GM19025 (cell line): ENCODE results near the gene CEP112.

Experiments
- ATAC-seq: cut with Tn5 transposase; IDR thresholded peaks from one replicate; pipeline ENCODE4 v1.9.1; 2021; ENCODE audit warnings: mild to moderate bottlenecking, low read depth, moderate library complexity; ENCODE audit not compliant: unreplicated experiment

The CEP112 gene

GRCh38 chr17:66211047-66211810, 19.3 kb upstream of the CEP112 start:
- ATAC-seq = no peak

- no peak for ATAC-seq
Measured at GRCh38 chr17:66210208-66210574, 18.3 kb upstream of the CEP112 start.

DNA sequence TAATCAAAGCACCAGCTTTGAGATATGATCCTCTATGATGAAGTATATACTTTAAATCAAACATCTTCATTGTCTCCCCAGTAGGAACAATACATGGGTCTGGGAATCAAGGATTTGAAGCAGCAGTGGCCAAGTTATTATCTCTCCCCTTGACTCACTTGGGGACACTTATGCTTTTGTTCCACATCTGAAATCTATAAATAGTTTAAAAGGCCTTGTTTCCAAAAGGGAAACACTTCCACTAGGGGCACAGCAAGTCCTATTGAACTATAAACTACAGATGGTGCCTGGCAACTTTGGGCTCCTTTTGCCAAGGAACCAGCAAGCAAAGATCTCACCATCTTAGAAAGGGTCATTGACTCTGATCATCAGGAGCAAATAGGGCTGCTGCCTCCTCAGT, 16.0 kb upstream of the CEP112 start:
- no peak for ATAC-seq

DNA sequence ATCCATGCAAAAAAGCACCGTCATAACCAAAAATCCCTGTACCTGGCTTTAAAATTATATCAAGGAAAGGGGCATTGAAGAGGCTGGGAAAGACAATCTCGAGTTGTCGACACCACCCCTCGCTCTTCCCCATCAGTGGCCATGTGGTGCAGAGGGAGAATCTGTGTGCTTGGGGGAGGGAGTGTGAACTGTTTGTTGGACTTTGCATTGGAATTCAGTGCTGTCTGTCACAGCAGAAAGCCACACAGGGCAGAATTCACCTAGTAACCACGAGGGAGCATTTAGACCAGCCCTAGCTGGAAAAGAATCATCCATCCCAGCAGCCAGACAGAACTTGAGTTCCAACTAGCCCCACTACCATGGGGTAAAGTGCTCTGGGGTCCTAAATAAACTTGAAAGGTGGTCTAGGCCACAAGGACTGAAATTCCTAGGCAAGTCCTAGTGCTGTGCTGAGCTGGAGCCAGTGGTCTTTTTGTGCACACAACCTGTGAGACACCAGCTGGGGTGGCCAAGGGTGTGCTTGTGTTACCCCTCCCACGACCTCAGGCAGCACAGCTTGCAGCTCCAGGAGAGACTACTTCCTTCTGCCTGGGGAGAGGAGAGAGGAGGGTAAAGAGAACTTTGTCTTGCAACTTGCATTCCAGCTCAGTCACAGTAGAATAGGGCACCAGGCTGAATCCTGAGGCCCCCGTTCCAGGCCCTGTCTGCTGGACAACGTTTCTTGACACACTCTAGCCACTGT, 11.5 kb upstream of the CEP112 start:
- no peak for ATAC-seq

DNA sequence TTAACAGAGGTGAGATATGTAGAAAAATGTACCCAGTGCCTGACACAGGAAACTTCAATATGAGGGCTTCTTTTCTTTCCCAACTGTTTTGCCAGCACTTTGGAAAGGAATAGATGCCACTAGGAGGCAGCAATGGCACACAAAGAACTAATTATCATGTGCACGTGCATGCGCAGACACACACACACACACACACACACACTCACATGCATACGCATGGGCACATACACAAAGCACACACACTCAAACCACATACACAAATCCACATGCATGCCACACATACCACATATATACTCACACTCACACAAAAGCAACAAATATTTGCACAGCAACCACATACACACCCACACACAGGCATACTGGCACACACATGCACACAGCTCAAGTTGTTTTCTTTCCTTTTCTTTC, 8.8 kb upstream of the CEP112 start:
- ATAC-seq = no peak

- no peak for ATAC-seq
Measured at GRCh38 chr17:66198242-66198641, 6.3 kb upstream of the CEP112 start.

DNA sequence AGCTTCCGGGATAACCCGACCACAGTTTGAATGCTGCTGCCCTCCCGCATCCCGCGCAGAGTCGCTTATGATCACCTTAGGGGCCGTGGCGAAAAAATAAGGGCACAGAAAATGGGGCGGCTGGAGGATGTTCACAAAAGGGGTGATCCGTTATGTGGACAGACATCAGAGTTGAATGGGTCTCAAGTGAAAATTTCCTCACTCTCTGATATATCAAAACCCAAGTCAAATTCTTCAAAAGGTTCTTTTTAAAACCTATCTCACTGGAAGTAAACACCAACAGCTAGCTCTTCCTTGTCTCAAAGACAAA, 400 bp upstream of the CEP112 start:
- no peak for ATAC-seq

DNA sequence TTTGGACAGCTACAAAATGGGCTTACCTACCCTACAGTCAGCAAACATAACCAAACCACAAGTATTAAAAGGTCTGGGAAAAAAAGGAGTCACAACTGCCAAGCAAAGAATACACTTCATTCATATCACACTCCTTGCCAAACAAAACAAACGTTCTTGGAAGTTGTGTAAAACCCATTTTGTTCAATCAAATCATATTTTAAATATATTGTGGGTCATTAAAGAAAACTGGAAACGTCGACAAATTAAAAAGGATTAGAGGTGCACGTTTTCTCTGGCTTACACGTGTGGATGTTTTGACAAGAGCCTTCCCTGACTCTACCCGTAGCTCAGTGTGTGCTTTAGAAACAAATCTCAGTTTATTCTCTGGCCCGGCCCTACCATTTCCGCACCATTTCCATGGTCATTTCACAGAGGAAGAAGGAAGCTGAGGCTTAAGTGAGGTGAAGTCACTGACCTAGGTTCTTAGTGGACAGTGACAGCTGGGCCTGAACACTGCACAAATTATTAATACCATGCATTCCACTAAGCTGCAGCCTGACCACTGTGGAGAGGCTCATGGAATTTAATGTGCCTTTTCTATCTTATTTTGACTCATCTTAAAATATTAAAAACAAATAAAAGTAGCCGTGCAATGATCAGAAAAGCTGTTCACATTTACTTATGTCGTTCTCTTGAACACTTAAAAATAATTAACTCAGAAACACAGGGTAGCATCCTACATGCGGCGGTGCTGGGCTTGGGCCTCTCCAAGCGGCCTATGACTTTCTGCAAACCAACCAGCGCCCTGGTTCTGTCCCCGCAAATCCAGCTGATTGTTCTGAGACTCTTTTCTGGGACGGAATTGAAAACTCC, 968 bp downstream of the CEP112 start:
- ATAC-seq = no peak

DNA sequence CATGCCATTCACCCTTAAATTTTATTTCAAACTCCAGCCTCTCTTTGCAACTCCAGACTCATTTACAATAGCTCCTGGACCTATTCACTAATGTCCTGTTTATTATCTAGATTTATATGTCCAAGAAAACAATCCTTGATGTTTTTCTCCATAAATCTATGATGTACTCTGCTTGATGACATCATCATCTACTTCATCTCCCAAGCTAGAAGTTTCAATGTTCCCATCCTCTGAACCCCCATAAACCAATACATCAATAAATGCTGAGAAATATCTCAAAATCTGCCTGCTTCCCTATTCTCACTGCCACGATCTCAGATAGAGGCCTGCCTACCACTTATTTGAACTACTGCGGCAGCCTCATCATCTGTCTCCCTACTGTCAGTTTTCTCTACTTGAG, 4.2 kb downstream of the CEP112 start:
- ATAC-seq = no peak

DNA sequence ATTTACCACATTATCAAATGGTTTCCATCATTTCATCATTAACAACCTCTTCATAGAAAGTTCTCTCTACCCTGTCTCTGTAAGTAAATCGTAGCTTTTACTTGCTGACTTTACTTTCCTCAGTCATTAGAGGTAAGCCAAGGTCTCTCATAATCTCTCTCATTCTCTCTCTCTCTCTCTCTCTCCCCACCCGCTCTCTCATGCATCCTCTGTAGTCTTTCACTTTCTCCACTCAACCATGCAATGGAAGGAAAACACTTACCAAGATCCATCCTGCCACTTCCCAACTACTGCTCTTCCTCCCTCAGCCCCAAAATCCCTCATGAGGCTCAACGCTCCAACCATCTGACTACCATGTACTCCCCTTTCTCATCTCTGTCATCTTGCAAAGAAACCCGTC, 6.1 kb downstream of the CEP112 start:
- ATAC-seq = no peak

DNA sequence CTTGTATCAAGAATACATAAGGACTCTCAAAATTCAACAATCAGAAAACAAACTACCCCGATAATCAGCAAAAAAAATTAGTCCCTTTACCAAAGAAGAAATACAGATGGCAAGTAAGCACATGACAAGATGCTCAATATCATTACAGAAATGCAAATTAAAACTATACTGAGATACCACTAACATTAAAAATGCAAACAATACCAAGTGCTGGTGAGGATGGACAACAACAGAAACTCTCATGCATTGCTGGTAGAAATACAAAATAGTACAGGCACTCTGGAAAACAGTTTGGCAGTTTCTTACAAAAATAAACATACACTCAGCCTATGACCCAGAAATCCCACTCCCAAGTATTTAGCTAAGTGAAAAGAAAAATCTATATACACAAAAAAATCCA, 7.5 kb downstream of the CEP112 start:
- no peak for ATAC-seq

DNA sequence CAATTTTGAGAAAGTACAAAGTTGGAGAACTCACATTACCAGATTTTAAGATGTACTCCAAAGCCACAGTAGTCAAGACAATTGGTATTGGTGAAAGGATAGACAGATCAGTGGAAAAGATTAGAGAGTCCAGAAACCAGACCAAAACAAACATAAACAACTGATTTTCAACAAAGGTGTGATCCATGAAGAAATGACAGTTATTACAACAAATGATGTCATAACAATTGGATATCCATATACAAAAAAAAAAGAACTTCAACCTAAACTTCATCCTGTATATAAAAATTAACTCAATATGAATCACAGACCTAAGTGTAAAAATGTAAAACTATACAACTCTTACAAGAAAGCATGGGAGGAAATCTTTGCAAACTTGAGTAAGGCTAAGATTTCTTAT, 8.4 kb downstream of the CEP112 start:
- ATAC-seq = no peak

GRCh38 chr17:66178642-66179041, 13.3 kb downstream of the CEP112 start:
- no peak for ATAC-seq

- ATAC-seq = no peak
Measured at GRCh38 chr17:66177048-66177447, 14.9 kb downstream of the CEP112 start.

DNA sequence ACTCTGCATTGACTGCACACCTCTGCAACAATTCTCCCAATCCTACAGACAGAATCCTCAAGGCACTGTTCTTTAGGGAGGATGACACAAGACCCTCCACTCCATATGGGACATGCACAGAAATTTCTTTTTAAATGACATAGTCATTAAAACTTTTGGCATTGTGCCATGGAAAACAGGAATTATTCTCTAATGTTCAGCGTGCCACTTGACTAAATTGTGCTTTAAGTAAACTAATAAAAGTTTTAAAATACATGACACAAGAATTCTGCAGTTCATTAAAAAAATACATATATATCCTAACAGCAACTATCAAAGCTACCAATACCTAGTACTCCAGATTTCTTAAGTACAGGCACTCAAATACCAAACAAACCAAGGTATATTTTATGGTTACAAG, 16.0 kb downstream of the CEP112 start:
- ATAC-seq = no peak

DNA sequence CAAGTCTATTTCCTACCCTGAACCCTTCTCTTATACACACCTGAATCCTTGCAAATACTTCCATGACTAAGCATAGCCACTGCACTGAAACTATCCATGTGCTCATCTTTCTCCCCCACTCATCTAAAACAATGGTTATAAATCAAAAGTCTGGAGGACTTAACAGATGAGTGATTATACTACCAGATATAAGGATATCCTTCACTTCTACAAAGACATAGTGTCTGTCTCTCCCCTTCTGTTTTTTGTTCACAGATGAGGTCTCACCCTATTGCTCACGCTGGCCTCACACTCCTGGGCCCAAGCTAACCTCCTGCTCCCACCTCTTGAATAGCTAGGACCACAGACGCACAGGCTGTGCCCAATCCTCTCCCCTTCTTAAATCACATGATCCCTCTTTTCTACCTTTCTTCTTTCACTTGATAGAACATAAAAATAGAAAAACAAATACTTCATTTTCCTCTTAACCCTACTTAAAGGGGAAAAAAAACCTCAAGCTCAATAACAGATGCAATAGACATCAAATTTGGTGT, 19.2 kb downstream of the CEP112 start:
- no peak for ATAC-seq

DNA sequence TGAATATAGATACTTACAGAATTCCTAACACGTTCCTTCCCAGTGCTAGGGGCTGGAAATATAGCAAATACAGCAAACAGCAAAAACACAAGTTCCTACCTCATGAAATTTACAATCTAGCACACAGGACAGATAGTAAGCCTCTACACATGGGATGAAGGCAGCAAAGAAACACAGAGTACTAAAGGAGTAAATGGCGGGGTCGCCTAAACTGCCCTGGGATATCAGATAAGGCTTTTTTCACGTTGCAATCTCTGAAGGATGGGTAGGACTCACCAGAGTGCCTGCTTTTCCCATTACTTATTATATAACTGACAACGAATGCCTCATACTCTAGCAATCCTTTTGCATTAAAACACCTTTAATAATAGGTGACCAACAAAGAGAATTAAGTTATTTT, 19.8 kb downstream of the CEP112 start:
- no peak for ATAC-seq

DNA sequence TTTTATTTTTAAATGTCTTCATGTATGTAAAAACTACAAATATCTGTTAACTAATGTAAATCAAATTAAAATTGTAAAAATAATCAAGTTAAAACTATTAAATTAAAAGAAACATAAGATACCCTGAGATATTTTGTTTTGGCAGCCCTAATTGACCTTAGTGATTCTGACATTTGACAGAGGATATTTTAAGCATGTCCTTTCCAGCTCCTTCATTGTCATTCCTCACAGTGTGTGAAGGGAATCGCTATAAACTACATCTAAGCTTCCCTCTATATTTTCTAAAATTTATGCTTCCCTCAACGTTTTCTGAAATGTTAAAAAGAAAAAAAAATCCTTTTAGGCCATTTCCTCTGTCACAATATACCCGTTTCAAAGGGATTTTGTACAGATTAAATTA, 20.2 kb downstream of the CEP112 start:
- no peak for ATAC-seq

DNA sequence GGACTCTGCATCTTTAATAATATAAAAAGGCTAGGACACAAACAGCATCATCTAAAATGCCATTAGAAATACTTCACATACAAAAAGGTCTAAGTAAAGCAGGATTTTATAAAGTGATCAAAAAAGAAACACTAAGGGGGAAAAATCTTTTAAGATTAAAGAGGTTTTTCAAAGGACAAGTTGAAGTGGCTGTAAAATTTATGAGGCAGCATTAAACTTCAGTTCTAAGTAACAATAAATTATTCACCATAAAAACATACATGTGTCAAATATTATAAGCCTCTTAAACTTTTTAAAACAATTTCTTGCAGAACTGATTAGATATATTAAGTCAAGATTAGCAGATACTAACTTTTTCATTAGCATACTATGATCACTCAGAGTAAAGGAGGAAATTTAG, 20.8 kb downstream of the CEP112 start:
- no peak for ATAC-seq

DNA sequence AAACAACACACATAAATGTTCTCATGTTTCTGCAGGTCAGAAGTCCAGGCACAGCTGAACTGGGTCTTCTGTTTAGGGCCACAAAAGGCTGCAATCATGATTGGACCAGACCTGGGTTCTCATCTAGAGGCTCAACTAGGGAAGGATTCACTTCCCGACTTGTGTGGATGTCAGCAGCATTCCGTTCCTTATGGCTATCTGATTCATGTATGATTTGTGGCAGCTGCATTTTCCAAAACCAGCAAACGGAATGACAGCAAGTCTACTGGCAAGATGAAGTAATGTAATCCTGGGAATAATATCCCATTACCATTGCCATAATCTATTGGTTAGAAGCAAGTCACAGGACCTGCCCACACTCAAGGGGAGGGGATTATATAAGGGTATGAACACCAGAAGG, 22.1 kb downstream of the CEP112 start:
- no peak for ATAC-seq

DNA sequence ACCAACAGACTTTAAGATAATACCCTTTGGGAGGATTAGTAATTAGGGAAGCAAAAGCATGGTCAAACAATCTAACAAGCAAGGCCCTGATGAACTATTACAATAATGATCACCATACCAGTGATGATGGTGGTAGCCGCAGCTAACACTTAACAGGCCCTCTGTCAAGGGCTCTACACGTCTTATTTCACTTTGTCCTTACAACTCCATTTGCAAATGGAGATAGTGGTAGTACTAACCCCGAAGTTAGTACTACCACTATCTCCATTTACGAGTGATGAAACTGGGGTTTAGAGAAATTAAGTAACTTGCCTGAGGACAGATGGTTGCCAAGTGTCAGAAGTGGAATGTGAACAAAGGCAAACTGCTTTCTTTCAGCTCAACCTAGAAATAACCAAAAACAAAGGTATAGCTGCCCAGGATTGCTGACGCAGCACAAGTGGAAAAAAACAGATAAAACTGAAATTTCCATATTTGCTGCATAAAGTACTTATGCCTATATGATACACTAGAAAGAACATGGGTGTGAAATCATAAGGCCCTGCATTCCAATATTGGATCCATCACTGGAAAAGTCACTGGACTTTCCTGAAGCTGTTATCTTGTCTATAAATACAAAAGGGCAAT, 24.6 kb downstream of the CEP112 start:
- no peak for ATAC-seq
